Measurements from ENCODE around the gene RPTN. TPM values are rescaled to one million over a fixed set of nuclear protein-coding genes. Genes with fewer than 3 reads are reported as not detected.

The RPTN gene
- total RNA-seq = not detected

GRCh38 chr1:152159144-152159543, at the start of gene RPTN:
RPTN (minus strand) TSS chr1:152159228; CDS start chr1:152157889, 1,339 bp downstream.
- Mint-ChIP-seq H3K9me3 (no peaks in the 10 kb centered on the region), H3K4me3 (no peak within 1 kb of the TSS), H3K36me3 (no peaks in the 10 kb centered on the region), H3K27ac (no peak within 1 kb of the TSS), H3K27me3 (peaks cover 9% of the 10 kb centered on the region), H3K4me1 (no peaks in the 10 kb centered on the region)
- DNase-seq = no peak

- H3K4me3 Mint-ChIP-seq = no peak overlapping the region
- peaks cover 6% of the 10 kb centered on the region for H3K27me3 Mint-ChIP-seq
- no peaks in the 10 kb centered on the region for H3K9me3 Mint-ChIP-seq
- no peaks in the 10 kb centered on the region for H3K4me1 Mint-ChIP-seq
- H3K27ac Mint-ChIP-seq = no peak overlapping the region
- H3K36me3 Mint-ChIP-seq = peaks cover 3% of the 10 kb centered on the region
- no peak for DNase-seq
Measured at GRCh38 chr1:152198982-152199381, 40.0 kb upstream of the RPTN start.

GRCh38 chr1:152197361-152197941, 38.4 kb upstream of the RPTN start:
- no peak for DNase-seq
- Mint-ChIP-seq H3K27me3 (peaks cover 6% of the 10 kb centered on the region), H3K4me1 (no peaks in the 10 kb centered on the region), H3K4me3 (no peak overlapping the region), H3K9me3 (no peaks in the 10 kb centered on the region), H3K27ac (no peak overlapping the region), H3K36me3 (peaks cover 3% of the 10 kb centered on the region)

GRCh38 chr1:152191711-152192110, 32.7 kb upstream of the RPTN start:
- peaks cover 2% of the 10 kb centered on the region for H3K36me3 Mint-ChIP-seq
- no peaks in the 10 kb centered on the region for H3K27me3 Mint-ChIP-seq
- no peaks in the 10 kb centered on the region for H3K9me3 Mint-ChIP-seq
- peaks cover 9% of the 10 kb centered on the region for H3K4me1 Mint-ChIP-seq
- DNase-seq = no peak
- no peak overlapping the region for H3K27ac Mint-ChIP-seq
- H3K4me3 Mint-ChIP-seq = no peak overlapping the region

GRCh38 chr1:152191260-152191659, 32.2 kb upstream of the RPTN start:
- H3K27me3 Mint-ChIP-seq = no peaks in the 10 kb centered on the region
- no peak overlapping the region for H3K27ac Mint-ChIP-seq
- H3K4me1 Mint-ChIP-seq = peaks cover 9% of the 10 kb centered on the region
- peak overlapping the region; percentile 3 for H3K4me3 Mint-ChIP-seq
- H3K36me3 Mint-ChIP-seq = peaks cover 2% of the 10 kb centered on the region
- no peak for DNase-seq
- no peaks in the 10 kb centered on the region for H3K9me3 Mint-ChIP-seq

GRCh38 chr1:152190589-152190988, 31.6 kb upstream of the RPTN start:
- H3K4me1 Mint-ChIP-seq = peaks cover 9% of the 10 kb centered on the region
- H3K36me3 Mint-ChIP-seq = peaks cover 1% of the 10 kb centered on the region
- no peaks in the 10 kb centered on the region for H3K9me3 Mint-ChIP-seq
- H3K27me3 Mint-ChIP-seq = no peaks in the 10 kb centered on the region
- no peak overlapping the region for H3K27ac Mint-ChIP-seq
- no peak overlapping the region for H3K4me3 Mint-ChIP-seq
- no peak for DNase-seq

GRCh38 chr1:152189657-152190442, 30.8 kb upstream of the RPTN start:
- no peaks in the 10 kb centered on the region for H3K27me3 Mint-ChIP-seq
- H3K4me3 Mint-ChIP-seq = peak overlapping the region; percentile 81
- no peaks in the 10 kb centered on the region for H3K36me3 Mint-ChIP-seq
- peaks cover 11% of the 10 kb centered on the region for H3K4me1 Mint-ChIP-seq
- H3K27ac Mint-ChIP-seq = peak overlapping the region; percentile 86
- no peaks in the 10 kb centered on the region for H3K9me3 Mint-ChIP-seq
- DNase-seq = peak; percentile 70

- H3K4me1 Mint-ChIP-seq = peaks cover 11% of the 10 kb centered on the region
- H3K4me3 Mint-ChIP-seq = peak overlapping the region; percentile 81
- peaks cover 6% of the 10 kb centered on the region for H3K27me3 Mint-ChIP-seq
- H3K36me3 Mint-ChIP-seq = no peaks in the 10 kb centered on the region
- DNase-seq = peak; percentile 76
- no peaks in the 10 kb centered on the region for H3K9me3 Mint-ChIP-seq
- H3K27ac Mint-ChIP-seq = peak overlapping the region; percentile 86
Measured at GRCh38 chr1:152188673-152189591, 29.9 kb upstream of the RPTN start.

- no peak for DNase-seq
- H3K9me3 Mint-ChIP-seq = no peaks in the 10 kb centered on the region
- H3K27me3 Mint-ChIP-seq = peaks cover 6% of the 10 kb centered on the region
- H3K27ac Mint-ChIP-seq = no peak overlapping the region
- H3K4me3 Mint-ChIP-seq = no peak overlapping the region
- peaks cover 13% of the 10 kb centered on the region for H3K4me1 Mint-ChIP-seq
- no peaks in the 10 kb centered on the region for H3K36me3 Mint-ChIP-seq
Measured at GRCh38 chr1:152186556-152187285, 27.7 kb upstream of the RPTN start.

GRCh38 chr1:152185544-152186391, 26.7 kb upstream of the RPTN start:
- Mint-ChIP-seq H3K4me1 (peaks cover 8% of the 10 kb centered on the region), H3K4me3 (no peak overlapping the region), H3K27ac (no peak overlapping the region), H3K27me3 (peaks cover 6% of the 10 kb centered on the region), H3K36me3 (no peaks in the 10 kb centered on the region), H3K9me3 (no peaks in the 10 kb centered on the region)
- DNase-seq = peak; percentile 14

GRCh38 chr1:152182944-152183361, 23.9 kb upstream of the RPTN start:
- Mint-ChIP-seq H3K9me3 (no peaks in the 10 kb centered on the region), H3K27ac (no peak overlapping the region), H3K4me1 (peaks cover 3% of the 10 kb centered on the region), H3K4me3 (no peak overlapping the region), H3K27me3 (peaks cover 6% of the 10 kb centered on the region), H3K36me3 (no peaks in the 10 kb centered on the region)
- DNase-seq = no peak

- Mint-ChIP-seq H3K27me3 (peaks cover 6% of the 10 kb centered on the region), H3K4me3 (no peak overlapping the region), H3K27ac (no peak overlapping the region), H3K9me3 (no peaks in the 10 kb centered on the region), H3K4me1 (peaks cover 3% of the 10 kb centered on the region), H3K36me3 (no peaks in the 10 kb centered on the region)
- no peak for DNase-seq
Measured at GRCh38 chr1:152182431-152182830, 23.4 kb upstream of the RPTN start.

- H3K9me3 Mint-ChIP-seq = no peaks in the 10 kb centered on the region
- no peaks in the 10 kb centered on the region for H3K36me3 Mint-ChIP-seq
- no peak for DNase-seq
- peaks cover 16% of the 10 kb centered on the region for H3K27me3 Mint-ChIP-seq
- H3K27ac Mint-ChIP-seq = no peak overlapping the region
- no peak overlapping the region for H3K4me3 Mint-ChIP-seq
- peaks cover 2% of the 10 kb centered on the region for H3K4me1 Mint-ChIP-seq
Measured at GRCh38 chr1:152179566-152179965, 20.5 kb upstream of the RPTN start.

Measured in activated naive CD8-positive, alpha-beta T cell treated with anti-CD3 and anti-CD28 coated beads for 36 hours (primary cell).